Stimulated activated memory B cell treated with anti-CD40 and anti-IgM and Interleukin-4, amounts not matched to agents 10 μg/mL and 1 μg/mL and 100 μg/mL, for 72 hours (primary cell): Measurements from ENCODE around the gene SIAH1.
"Not testable (repeated sequence)": the region's sequence is repeated elsewhere in the genome, so short reads cannot be mapped to it uniquely, and the experiment has no call there.

Experiments used
- ATAC-seq: fragments of 150-1000 bp; cut with Tn5 transposase; 2 replicates; pipeline ENCODE4 v1.10.0; 2021
- H3K27ac Mint-ChIP-seq: one replicate; pipeline ENCODE4 v1.8.0; 2022; ENCODE audit warnings: mild to moderate bottlenecking, mixed read lengths
- H3K27me3 Mint-ChIP-seq: one replicate; pipeline ENCODE4 v1.8.0; 2022; ENCODE audit warnings: mixed read lengths
- H3K36me3 Mint-ChIP-seq: one replicate; pipeline ENCODE4 v1.8.0; 2022; ENCODE audit warnings: mixed read lengths
- H3K4me1 Mint-ChIP-seq: one replicate; pipeline ENCODE4 v1.8.0; 2022; ENCODE audit warnings: mixed read lengths
- H3K4me3 Mint-ChIP-seq: one replicate; pipeline ENCODE4 v1.8.0; 2022; ENCODE audit warnings: mild to moderate bottlenecking, moderate library complexity, mixed read lengths
- H3K9me3 Mint-ChIP-seq: one replicate; pipeline ENCODE4 v1.8.0; 2022; ENCODE audit warnings: mixed read lengths

Gene SIAH1

GRCh38 chr16:48408688-48409087, 23.5 kb upstream of the SIAH1 start:
- no peak for ATAC-seq
- no peaks in the 10 kb centered on the region for H3K36me3 Mint-ChIP-seq
- no peaks in the 10 kb centered on the region for H3K9me3 Mint-ChIP-seq
- H3K27ac Mint-ChIP-seq = no peak overlapping the region
- H3K27me3 Mint-ChIP-seq = peaks cover 9% of the 10 kb centered on the region
- H3K4me1 Mint-ChIP-seq = no peaks in the 10 kb centered on the region
- H3K4me3 Mint-ChIP-seq = no peak overlapping the region

- Mint-ChIP-seq H3K4me3 (no peak overlapping the region), H3K36me3 (no peaks in the 10 kb centered on the region), H3K9me3 (no peaks in the 10 kb centered on the region), H3K4me1 (no peaks in the 10 kb centered on the region), H3K27me3 (no peaks in the 10 kb centered on the region), H3K27ac (no peak overlapping the region)
- ATAC-seq = no peak
Observed at GRCh38 chr16:48405907-48406306, 20.7 kb upstream of the SIAH1 start.

GRCh38 chr16:48405153-48405552, 19.9 kb upstream of the SIAH1 start:
- no peaks in the 10 kb centered on the region for H3K36me3 Mint-ChIP-seq
- H3K9me3 Mint-ChIP-seq = no peaks in the 10 kb centered on the region
- no peak overlapping the region for H3K27ac Mint-ChIP-seq
- no peak overlapping the region for H3K4me3 Mint-ChIP-seq
- H3K4me1 Mint-ChIP-seq = no peaks in the 10 kb centered on the region
- H3K27me3 Mint-ChIP-seq = no peaks in the 10 kb centered on the region
- no peak for ATAC-seq

- not testable (repeated sequence) for H3K9me3 Mint-ChIP-seq, H3K4me1 Mint-ChIP-seq, H3K4me3 Mint-ChIP-seq, H3K27ac Mint-ChIP-seq, H3K27me3 Mint-ChIP-seq, H3K36me3 Mint-ChIP-seq, ATAC-seq
Observed at GRCh38 chr16:48402547-48402946, 17.3 kb upstream of the SIAH1 start.

GRCh38 chr16:48395375-48395774, 10.2 kb upstream of the SIAH1 start:
- Mint-ChIP-seq H3K4me3 (no peak overlapping the region), H3K36me3 (no peaks in the 10 kb centered on the region), H3K4me1 (no peaks in the 10 kb centered on the region), H3K27me3 (no peaks in the 10 kb centered on the region), H3K27ac (no peak overlapping the region), H3K9me3 (no peaks in the 10 kb centered on the region)
- ATAC-seq = no peak

GRCh38 chr16:48394355-48394703, 9.1 kb upstream of the SIAH1 start:
- no peaks in the 10 kb centered on the region for H3K4me1 Mint-ChIP-seq
- no peak overlapping the region for H3K4me3 Mint-ChIP-seq
- no peaks in the 10 kb centered on the region for H3K36me3 Mint-ChIP-seq
- no peaks in the 10 kb centered on the region for H3K27me3 Mint-ChIP-seq
- no peak overlapping the region for H3K27ac Mint-ChIP-seq
- H3K9me3 Mint-ChIP-seq = no peaks in the 10 kb centered on the region
- no peak for ATAC-seq

- Mint-ChIP-seq H3K36me3 (no peaks in the 10 kb centered on the region), H3K27ac (no peak overlapping the region), H3K4me1 (no peaks in the 10 kb centered on the region), H3K27me3 (no peaks in the 10 kb centered on the region), H3K9me3 (no peaks in the 10 kb centered on the region), H3K4me3 (no peak overlapping the region)
- ATAC-seq = no peak
Observed at GRCh38 chr16:48393485-48394354, 8.5 kb upstream of the SIAH1 start.

GRCh38 chr16:48392407-48392806, 7.2 kb upstream of the SIAH1 start:
- Mint-ChIP-seq H3K27ac (no peak overlapping the region), H3K36me3 (no peaks in the 10 kb centered on the region), H3K9me3 (no peaks in the 10 kb centered on the region), H3K4me3 (no peak overlapping the region), H3K27me3 (no peaks in the 10 kb centered on the region), H3K4me1 (no peaks in the 10 kb centered on the region)
- ATAC-seq = no peak

- H3K9me3 Mint-ChIP-seq = no peaks in the 10 kb centered on the region
- no peak overlapping the region for H3K27ac Mint-ChIP-seq
- ATAC-seq = no peak
- no peaks in the 10 kb centered on the region for H3K36me3 Mint-ChIP-seq
- H3K27me3 Mint-ChIP-seq = no peaks in the 10 kb centered on the region
- peaks cover 22% of the 10 kb centered on the region for H3K4me1 Mint-ChIP-seq
- H3K4me3 Mint-ChIP-seq = no peak overlapping the region
Observed at GRCh38 chr16:48386559-48387312, 1.5 kb upstream of the SIAH1 start.

GRCh38 chr16:48384520-48385252, 527 bp downstream of the SIAH1 start:
- Mint-ChIP-seq H3K9me3 (no peaks in the 10 kb centered on the region), H3K4me1 (peaks cover 40% of the 10 kb centered on the region), H3K27ac (peak overlapping the region; percentile 95), H3K4me3 (peak overlapping the region; percentile 90), H3K27me3 (no peaks in the 10 kb centered on the region), H3K36me3 (no peaks in the 10 kb centered on the region)
- ATAC-seq = peak; percentile 81

GRCh38 chr16:48383877-48384519, 1.2 kb downstream of the SIAH1 start:
- no peaks in the 10 kb centered on the region for H3K9me3 Mint-ChIP-seq
- H3K36me3 Mint-ChIP-seq = no peaks in the 10 kb centered on the region
- peak overlapping the region; percentile 84 for H3K4me3 Mint-ChIP-seq
- peaks cover 47% of the 10 kb centered on the region for H3K4me1 Mint-ChIP-seq
- H3K27ac Mint-ChIP-seq = peak overlapping the region; percentile 87
- no peak for ATAC-seq
- no peaks in the 10 kb centered on the region for H3K27me3 Mint-ChIP-seq

GRCh38 chr16:48383009-48383876, 2.0 kb downstream of the SIAH1 start:
- H3K4me1 Mint-ChIP-seq = peaks cover 54% of the 10 kb centered on the region
- no peaks in the 10 kb centered on the region for H3K27me3 Mint-ChIP-seq
- ATAC-seq = no peak
- no peaks in the 10 kb centered on the region for H3K9me3 Mint-ChIP-seq
- peak overlapping the region; percentile 84 for H3K4me3 Mint-ChIP-seq
- H3K27ac Mint-ChIP-seq = peak overlapping the region; percentile 87
- H3K36me3 Mint-ChIP-seq = no peaks in the 10 kb centered on the region

GRCh38 chr16:48382131-48382530, 3.1 kb downstream of the SIAH1 start:
- peaks cover 57% of the 10 kb centered on the region for H3K4me1 Mint-ChIP-seq
- no peak for ATAC-seq
- H3K27ac Mint-ChIP-seq = no peak overlapping the region
- H3K4me3 Mint-ChIP-seq = no peak overlapping the region
- no peaks in the 10 kb centered on the region for H3K9me3 Mint-ChIP-seq
- no peaks in the 10 kb centered on the region for H3K27me3 Mint-ChIP-seq
- no peaks in the 10 kb centered on the region for H3K36me3 Mint-ChIP-seq

GRCh38 chr16:48381201-48381600, 4.0 kb downstream of the SIAH1 start:
- no peaks in the 10 kb centered on the region for H3K27me3 Mint-ChIP-seq
- no peaks in the 10 kb centered on the region for H3K9me3 Mint-ChIP-seq
- no peaks in the 10 kb centered on the region for H3K36me3 Mint-ChIP-seq
- no peak overlapping the region for H3K4me3 Mint-ChIP-seq
- H3K27ac Mint-ChIP-seq = no peak overlapping the region
- ATAC-seq = no peak
- H3K4me1 Mint-ChIP-seq = peaks cover 57% of the 10 kb centered on the region
